ENCODE measurements around the gene LRRC49. TPM values are rescaled to one million over a fixed set of nuclear protein-coding genes. Genes with fewer than 3 reads are reported as not detected.

The LRRC49 gene
- total and polyA plus RNA-seq, 2 of the 4 experiments (the other 2 are of a cell fraction): 8.6 to 16.8 TPM

DNA sequence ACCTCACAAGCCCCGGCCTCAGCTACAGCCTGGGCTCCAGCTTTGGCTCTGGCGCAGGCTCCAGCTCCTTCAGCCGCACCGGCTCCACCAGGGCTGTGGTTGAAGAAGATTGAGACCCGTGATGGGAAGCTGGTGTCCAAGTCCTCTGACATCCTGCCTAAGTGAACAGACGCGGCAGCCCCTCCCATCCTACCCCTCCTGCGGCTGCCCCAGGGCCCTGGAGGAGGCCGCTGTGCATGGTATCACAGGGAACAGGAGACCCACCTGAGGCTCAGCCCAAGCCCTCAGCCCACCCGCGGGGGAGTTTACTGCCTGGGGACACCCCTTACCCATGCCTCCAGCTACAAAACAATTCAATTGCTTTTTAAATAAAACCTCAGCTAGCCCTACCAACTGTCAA lies 32.6 kb upstream of the LRRC49 start:
- H4K8ac ChIP-seq (ENCODE audit: low read depth in 2 of 2, low read length in 2 of 2): no peak overlapping the region
- no peak overlapping the region for H3K4me3 ChIP-seq (ENCODE audit: insufficient read depth, low read depth, low read length)
- no peak overlapping the region for H3K56ac ChIP-seq (ENCODE audit: extremely low read depth, insufficient read depth, low read length)
- no TSS peak for BruUV-seq (replicated peaks)
- H2BK15ac ChIP-seq (ENCODE audit: low read depth, low read length): 0 out of 3 replicates have a peak overlapping the region, but pooled peaks have one; percentile 22
- dilution Hi-C loops (cut with HindIII; ENCODE audit: low sequenced_read_pairs, unreplicated experiment) (no loop called here), intact Hi-C loops (cut with micrococcal nuclease) (no loop called here), in situ Hi-C loops (cut with MboI; ENCODE audit: low sequenced_read_pairs) (no loop called here)
- H2AK5ac ChIP-seq (ENCODE audit: low read depth, low read length): no peak overlapping the region
- H2BK120ac ChIP-seq (ENCODE audit: low read depth, low read length): no peak overlapping the region
- WGBS, 2 experiments (ENCODE audit: extremely low coverage in 2 of 2, insufficient read length in 1 of 2): 100% methylated on average over 1 of the region's 11 CpGs; no CpG with 5 or more reads in 1 of the 2 experiments
- no peaks in the 10 kb centered on the region for H3K36me3 ChIP-seq (ENCODE audit: control insufficient read depth, insufficient read depth, low read length)
- ATAC-seq (ENCODE audit: low read depth) (no peak), DNase-seq (no peak)
- H2BK20ac ChIP-seq (ENCODE audit: low read depth, low read length): no peak overlapping the region
- CTCF ChIA-PET: interaction anchor here (0.7 kb wide), 1 partner anchor 52 kb away, joined by 3 read pairs; no protein-coding TSS in a partner anchor
- no peak overlapping the region for H2AFZ ChIP-seq (replicated peaks; ENCODE audit: low read length, poor library complexity)
- H2BK5ac ChIP-seq (ENCODE audit: low read depth, low read length, poor library complexity, severe bottlenecking): no peak overlapping the region
- H3K4me1 ChIP-seq (ENCODE audit: control insufficient read depth, insufficient read depth, low read length): peaks cover 25% of the 10 kb centered on the region
- no peaks in the 10 kb centered on the region for H3K9me3 ChIP-seq (ENCODE audit: control insufficient read depth, insufficient read depth, low read length)
- no peaks in the 10 kb centered on the region for H4K20me1 ChIP-seq (ENCODE audit: insufficient read depth, low read length)
- no peaks in the 10 kb centered on the region for H3K27me3 ChIP-seq (ENCODE audit: control insufficient read depth, insufficient read depth, low read length)
- H3K18ac ChIP-seq (ENCODE audit: low read depth, low read length): no peak overlapping the region
- H4K91ac ChIP-seq (ENCODE audit: insufficient read depth, low read depth, low read length): no peak overlapping the region
- POLR2A ChIA-PET (ENCODE audit: unreplicated experiment): no interaction called here
- H4K5ac ChIP-seq (ENCODE audit: low read depth, low read length): no peak overlapping the region
- no peak overlapping the region for H3K4ac ChIP-seq (ENCODE audit: low read depth, low read length)
- no peak for TF ChIP-seq MAFK (IDR thresholded peaks at IDR 0.05; ENCODE audit: low read depth, low read length)
- TF ChIP-seq USF2 (IDR thresholded peaks at IDR 0.05; ENCODE audit: low read depth, low read length): no peak
- no peak for TF ChIP-seq CHD1 (IDR thresholded peaks at IDR 0.05; ENCODE audit: low read depth, low read length)
- no peak for TF ChIP-seq NFE2L2 (IDR thresholded peaks at IDR 0.05; ENCODE audit: low read depth, low read length)
- no peak for TF ChIP-seq BHLHE40 (IDR thresholded peaks at IDR 0.05; ENCODE audit: low read depth, low read length)
- TF ChIP-seq MAZ (IDR thresholded peaks at IDR 0.05; ENCODE audit: borderline replicate concordance, low read depth, low read length): no peak
- TF ChIP-seq FOS (IDR thresholded peaks at IDR 0.05; ENCODE audit: low read depth, low read length): no peak
- no peak for TF ChIP-seq CEBPB (IDR thresholded peaks at IDR 0.05; ENCODE audit: low read depth, low read length)
- peaks cover 0 to 20% of the 10 kb centered on the region in 2 experiments; a peak in 2 of 4 replicates for H3K79me1 ChIP-seq (ENCODE audit: low read depth in 1 of 2, low read length in 2 of 2)
- peaks cover 19% of the 10 kb centered on the region for H3K9me1 ChIP-seq (ENCODE audit: insufficient read depth, low read length)
- no peak overlapping the region for H3K14ac ChIP-seq (replicated peaks; ENCODE audit: low read depth, low read length)
- no peak overlapping the region for H3K4me2 ChIP-seq (ENCODE audit: low read depth, low read length)
- no peak overlapping the region for H3K27ac ChIP-seq (ENCODE audit: insufficient read depth, low read length)
- H2AK9ac ChIP-seq (replicated peaks; ENCODE audit: low read depth, low read length, poor library complexity): no peak overlapping the region
- no peak overlapping the region for H3K23ac ChIP-seq (ENCODE audit: low read depth, low read length)
- H3K9ac ChIP-seq (ENCODE audit: low read depth, low read length): no peak overlapping the region

All from IMR-90 (cell line).